GM19025 (cell line): ENCODE data around the gene ARHGEF16.

Experiments
- ATAC-seq: cut with Tn5 transposase; IDR thresholded peaks from one replicate; pipeline ENCODE4 v1.9.1; 2021; ENCODE audit warnings: mild to moderate bottlenecking, low read depth, moderate library complexity; ENCODE audit not compliant: unreplicated experiment

Gene ARHGEF16

DNA sequence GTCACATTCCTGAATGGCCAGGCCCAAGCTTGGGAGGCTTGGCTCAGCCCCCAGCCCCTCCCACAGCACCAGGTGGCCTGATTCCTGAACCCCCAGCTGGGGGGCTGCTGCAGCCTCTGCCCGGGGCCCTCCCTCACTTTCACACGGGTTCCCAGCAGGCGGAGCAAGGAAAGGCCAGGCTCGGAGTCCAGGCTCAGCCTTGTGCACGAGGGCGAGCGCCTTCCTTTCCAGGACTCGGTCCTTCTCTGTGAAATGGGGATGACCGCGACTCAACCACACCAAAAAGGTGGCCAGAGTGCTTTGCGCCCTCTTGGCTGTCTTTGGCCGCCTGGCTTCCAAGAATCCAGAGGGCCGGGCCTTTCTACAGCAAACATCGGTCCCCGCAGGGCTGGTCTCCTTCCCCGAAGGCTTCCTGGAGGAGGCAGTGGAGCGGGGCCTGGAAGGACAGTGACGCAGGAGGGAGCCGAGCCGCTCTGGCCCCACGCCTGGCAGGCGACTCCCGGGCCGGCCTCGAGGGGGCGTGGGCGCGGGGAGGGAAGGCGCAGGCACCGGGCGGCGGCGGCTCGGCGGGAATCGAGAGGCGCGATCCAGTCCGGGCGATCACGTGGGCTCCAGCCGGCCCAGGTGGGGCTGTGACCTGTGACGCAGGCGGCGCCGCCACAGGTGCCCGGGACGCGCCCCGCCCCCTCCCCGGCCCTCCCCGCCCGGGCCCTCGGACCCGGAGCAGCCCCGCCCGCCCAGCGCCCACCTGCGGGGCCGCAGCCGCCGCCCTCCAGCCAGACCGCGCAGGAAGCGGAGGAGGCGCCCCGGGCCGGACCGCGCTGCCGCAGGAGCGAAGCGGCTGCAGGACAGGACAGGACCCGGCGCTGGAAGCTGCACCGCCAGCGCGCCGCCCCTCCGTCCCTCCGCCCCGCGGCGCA is at the start of gene ARHGEF16:
ARHGEF16 (plus strand) TSS at position 775 of the 920 bp plus-strand sequence. CDS start 8,420 bp downstream, outside the sequence.
- ATAC-seq: no peak

GRCh38 chr1:3404801-3405200 is 49.7 kb upstream of the ARHGEF16 start:
- ATAC-seq: no peak

DNA sequence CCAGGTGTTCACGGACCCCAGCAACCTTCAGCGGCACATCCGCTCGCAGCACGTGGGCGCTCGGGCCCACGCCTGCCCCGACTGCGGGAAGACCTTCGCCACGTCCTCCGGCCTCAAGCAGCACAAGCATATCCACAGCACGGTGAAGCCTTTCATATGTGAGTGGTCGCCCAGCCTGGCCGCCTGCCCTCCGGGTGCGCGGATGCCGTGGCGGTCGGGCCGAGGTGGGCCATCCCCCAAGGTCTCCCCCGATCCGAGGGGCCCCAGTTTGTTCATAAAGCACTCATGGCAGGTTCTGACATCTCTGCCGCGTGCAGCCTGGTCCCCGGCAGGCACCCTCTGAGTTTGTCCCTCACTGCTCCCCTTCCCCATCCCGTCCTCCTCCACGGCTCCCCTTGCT is 49.0 kb upstream of the ARHGEF16 start:
- no peak for ATAC-seq

DNA sequence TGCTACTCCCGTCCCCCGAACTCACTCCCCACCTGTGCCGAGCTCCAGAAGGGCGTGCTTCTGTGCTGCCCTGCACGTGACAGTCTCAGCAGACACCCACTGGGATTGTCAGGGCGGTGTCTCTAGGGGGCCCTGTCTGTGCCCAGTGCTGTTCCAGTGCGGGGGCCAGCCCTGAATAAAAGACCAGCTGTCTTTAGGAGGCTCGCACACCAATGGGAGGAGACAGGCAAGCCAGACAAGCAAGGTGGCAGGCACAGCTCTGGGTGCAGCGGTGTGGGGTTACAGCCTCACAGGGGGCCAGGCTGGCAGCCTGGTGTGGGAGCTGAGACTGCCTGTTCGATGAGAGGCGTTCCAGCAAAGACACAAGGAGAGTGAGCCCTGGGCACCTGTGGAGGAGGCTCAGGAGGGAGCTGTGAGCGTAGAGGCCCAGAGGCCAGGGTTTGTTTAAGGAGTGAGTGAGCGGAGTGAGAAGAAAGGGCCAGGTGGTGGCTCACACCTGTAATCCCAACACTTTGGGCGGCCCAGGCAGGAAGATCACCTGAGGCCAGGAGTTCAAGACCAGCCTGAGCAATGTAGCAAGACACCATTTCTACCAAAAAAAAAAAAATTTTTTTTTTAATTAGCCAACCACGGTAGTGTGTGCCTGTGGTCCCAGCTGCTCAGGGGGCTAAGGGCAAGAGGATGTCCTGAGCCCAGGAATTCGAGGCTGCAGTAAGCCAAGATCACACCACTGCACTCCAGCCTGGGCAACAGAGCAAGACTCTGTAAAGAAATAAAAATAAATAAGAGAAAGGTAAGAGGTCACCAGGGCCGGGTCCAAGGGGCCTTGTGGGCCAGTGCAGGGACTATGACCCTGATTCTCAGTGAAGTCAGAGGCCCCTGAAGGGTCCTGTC is 48.2 kb upstream of the ARHGEF16 start:
- no peak for ATAC-seq

GRCh38 chr1:3407021-3407420 is 47.4 kb upstream of the ARHGEF16 start:
- no peak for ATAC-seq

DNA sequence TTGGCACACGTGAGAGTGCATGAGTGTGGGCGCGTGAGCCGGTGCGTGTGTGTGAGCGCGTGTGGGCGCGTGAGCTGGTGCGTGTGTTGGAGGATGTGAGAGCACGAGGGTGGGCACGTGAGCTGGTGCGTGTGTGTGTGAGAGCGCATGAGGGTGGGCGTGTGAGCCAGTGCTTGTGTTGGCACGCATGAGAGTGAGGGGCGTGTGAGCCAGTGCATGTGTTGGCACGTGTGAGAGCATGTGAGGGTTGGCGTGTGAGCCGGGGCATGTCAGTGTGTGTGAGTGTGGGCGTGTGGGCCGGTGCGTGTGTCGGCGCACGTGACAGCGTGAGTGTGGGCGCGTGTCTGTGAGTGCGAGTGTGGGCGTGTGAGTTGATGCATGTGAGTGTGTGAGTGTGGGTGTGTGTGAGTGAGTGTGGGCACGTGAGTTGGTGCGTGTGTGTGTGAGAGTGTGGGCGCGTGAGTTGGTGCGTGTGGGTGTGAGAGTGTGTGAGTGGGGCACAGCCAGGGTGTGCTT is 45.7 kb upstream of the ARHGEF16 start:
- ATAC-seq: no peak

DNA sequence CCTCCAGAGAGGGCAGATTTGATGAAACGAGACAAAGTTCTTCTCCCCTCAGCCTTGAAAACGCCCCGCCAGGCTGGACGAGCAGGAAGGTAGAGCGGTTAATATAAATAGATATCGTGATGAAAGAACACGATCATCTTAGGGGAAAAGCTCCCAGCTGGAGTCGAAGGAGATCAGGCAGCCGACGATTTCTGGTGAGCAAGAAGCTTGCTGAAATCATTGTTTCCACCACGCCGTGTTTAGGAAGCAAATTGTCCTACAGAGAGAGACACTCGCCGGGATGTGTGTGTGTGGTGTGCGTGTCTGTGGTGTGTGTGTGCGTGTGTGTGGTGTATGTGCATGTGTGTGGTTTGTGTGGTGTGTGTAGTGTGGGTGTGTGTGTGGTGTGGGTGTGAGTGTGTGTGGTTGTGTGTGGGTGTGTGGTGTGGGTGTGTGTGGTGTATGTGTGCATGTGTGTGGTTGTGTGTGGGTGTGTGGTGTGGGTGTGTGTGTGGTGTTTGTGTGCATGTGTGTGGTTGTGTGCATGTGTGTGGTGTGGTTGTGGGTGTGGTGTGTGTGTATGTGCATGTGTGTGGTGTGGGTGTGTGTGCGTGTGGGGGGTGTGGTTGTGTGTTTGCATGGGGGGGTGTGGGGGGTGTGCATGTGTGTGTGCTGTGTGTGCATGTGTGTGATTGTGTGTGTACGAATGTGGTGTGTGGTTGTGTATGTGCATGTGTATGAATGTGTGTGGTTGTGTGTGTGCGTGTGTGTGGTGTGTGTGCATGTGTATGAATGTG is 44.9 kb upstream of the ARHGEF16 start:
- no peak for ATAC-seq

DNA sequence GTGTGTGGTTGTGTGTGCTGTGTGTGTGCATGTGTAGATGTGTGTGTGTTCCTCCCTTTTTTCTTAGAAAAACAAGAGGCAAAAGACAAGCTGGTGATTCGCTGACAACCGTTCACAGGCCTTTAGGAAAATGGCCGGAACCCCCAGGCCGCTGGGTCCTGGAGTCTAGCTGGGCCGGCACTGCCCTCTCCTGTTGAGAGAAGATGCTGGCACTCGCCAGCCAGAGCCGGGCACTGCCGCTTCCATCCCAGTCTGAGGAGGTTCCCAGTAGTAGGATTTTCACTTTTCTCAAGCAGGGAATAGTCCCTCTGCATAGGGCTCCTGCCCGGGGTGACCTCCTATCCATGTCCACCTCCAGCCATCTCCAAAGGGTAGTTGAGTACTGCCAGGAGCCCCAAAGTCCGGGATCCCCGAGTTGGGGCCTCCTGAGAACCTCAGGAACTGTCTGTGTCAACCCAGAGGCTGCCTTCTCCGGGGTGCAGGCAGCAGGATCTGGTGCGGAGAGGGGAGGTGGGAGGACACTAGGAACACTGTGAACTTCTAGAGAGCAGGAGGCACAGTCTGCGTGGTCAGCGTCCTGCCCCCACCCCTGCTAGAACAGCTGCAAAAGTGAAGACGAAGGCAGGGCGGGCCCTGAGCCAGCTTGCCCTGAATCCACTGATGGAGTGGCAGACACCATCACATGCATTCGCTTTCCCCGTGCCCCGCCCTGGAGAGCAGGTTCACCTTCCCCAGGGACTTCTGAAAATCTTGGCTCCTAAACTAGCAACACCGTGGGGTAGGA is 44.1 kb upstream of the ARHGEF16 start:
- no peak for ATAC-seq

GRCh38 chr1:3411806-3412205 is 42.7 kb upstream of the ARHGEF16 start:
- ATAC-seq: no peak

GRCh38 chr1:3412376-3412775 is 42.1 kb upstream of the ARHGEF16 start:
- no peak for ATAC-seq

- no peak for ATAC-seq
These were observed 40.3 kb upstream of the ARHGEF16 start for GRCh38 chr1:3413975-3414710.

DNA sequence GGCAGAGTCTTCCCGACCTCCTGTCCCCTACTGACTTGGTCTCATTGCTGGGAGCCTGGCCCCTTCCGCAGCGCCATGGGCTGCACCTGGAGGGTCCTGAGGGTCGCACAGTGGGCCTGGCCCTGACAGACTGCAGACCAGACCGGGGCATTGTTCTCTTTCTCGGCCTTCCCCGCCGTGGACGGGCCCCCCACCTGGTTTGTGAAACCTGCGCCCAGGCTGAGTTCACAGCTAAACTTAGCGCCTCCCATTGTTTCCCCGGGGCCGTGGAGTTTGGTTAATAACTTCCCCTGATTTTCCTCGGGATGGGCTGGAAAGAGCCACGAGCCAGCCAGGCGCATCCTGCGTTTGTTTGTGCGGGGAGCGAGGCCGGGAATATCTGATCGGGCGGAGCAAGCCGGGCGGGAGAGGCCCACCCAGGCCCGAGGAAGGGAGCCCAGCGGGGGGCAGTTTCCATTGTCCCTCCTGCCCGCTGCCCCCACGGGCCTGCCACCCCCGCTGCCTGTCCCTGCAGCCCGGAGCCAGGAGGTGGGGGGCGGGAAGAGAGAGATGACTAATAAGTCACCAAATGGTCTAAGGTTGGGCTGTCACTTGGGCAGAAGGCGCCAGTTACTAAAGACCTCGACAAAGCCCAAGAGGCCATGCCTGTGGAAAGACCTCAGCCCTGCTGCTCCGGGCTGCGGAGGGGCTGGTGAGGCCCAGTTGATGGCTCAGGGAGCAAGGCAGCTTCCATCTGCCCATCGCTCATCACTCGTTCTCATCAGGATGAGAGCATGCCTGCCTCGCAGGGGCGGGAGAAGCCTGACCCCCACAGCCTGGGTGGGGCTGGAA is 39.0 kb upstream of the ARHGEF16 start:
- no peak for ATAC-seq

DNA sequence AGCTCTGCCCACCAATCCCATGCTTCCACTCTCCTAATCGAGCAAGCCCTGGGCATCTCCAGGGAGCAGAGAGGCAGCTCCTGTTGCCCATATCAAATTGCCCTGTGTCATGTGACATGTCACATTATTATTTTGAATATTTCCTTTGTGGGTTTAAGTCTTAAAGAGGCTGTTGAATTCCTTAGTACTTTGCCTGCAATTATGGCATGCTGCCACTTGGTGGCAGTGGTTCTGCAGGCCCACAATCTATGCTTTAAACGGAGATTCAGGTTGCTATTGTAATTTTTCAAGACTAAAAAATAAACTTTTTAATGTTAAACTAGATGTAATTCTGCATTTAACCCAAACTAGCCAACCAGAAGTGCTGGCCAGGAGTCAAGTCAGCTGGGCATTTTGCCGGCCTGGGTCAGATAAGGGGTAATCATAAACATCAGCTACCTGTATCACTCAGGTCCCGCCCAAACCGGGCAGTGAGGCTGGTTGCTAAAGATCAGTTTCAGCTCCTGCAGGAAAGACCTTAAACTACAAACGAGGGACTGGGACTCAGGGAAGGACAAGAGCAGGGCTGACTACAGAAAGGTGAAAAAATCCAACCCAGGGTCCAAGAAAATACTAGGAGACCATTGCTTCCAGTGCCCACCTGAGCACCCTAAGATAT is 37.3 kb upstream of the ARHGEF16 start:
- no peak for ATAC-seq

- ATAC-seq: no peak
These were observed 36.5 kb upstream of the ARHGEF16 start for GRCh38 chr1:3417934-3418333.

DNA sequence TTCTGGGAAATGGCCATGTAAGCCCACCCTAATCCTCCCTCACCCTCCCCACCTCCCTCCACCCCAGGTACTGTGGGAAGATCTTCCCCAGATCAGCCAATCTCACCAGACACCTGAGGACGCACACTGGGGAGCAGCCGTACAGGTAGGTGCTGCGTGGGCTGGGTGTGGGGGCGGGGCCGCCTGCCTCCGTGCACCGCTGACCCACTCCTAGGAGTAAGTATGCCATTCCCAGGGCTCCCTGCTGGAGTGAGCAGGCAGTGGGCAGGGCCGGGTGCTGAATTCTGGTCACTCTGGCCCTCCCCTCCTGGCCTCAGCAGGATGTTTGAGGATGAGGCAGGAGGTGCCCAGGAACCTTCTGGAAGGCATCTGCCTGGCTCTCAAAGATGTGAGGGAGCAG is 35.9 kb upstream of the ARHGEF16 start:
- ATAC-seq: no peak

DNA sequence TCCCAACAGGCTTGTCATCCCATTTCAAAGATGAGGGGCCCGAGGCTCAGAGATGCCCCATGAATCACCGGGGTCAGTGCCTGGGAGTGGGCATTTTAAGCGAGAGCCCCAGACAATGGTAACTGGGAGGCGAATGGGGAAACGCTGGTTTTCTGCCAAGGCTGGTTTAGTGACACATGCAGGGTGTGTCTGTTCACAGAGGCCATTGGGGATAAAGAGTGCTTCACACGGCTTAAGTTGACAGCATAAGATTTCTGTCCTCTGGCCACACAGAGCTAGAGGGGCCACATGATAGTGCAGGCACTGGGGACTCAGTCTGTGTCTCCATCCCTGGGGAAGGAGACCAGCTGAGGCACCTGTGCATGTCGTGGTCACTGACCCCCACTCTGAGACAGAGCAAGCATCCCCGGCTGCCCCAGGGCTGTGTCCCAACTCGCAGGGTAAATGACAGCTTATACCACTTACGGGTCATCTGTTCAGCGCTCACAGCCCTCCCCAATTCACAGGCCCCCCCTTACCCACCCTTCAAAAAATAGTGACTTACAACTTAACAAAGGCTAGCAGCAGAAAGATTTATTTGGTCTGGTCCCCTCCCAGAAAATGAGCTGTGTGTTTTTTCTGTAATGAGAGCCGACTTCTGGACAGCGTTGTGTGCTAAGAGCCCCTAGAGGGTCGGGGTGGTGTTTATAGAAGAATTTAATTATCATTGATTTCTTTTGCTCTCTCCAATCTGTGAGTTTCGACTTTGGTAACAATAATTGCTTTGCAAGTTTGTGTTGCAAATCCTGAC is 34.9 kb upstream of the ARHGEF16 start:
- no peak for ATAC-seq
